HEK293 (cell line): ENCODE measurements around the gene OPRM1.

Experiments used
- CTCF ChIA-PET: fragments of 350-600 bp; formaldehyde crosslinking; extraction: SDS; loops from one replicate; lab custom pipeline; 2021; ENCODE audit warnings: antibody characterized with exemption; lab: Yijun Ruan, JAX
- POLR2A ChIA-PET: fragments of 300-600 bp; formaldehyde crosslinking; extraction: SDS; loops from one replicate; lab custom pipeline; 2020; ENCODE audit warnings: antibody characterized with exemption, inconsistent platforms; lab: Yijun Ruan, JAX
- H3K27ac ChIP-seq: fragments of 200-500 bp; sonication (Bioruptor generic); 2 replicates; pipeline ENCODE4 v1.5.1; 2014; ENCODE audit warnings: low read depth, low read length, control low read depth, inconsistent platforms; ENCODE audit errors: extremely low read depth
- H3K36me3 ChIP-seq, 2 experiments: fragments of 200-500 bp in 1 of 2; sonication (Bioruptor generic) in 1 of 2; 1 replicate in 1 of 2; 2 replicates in 1 of 2; pipeline ENCODE4 v1.5.1; 2014 to 2017; ENCODE audit warnings: inconsistent platforms in 2 of 2, low read length in 2 of 2; ENCODE audit not compliant: control insufficient read depth in 2 of 2, insufficient read depth in 1 of 2
- H3K4me1 ChIP-seq: fragments of 200-500 bp; sonication (Bioruptor generic); 2 replicates; pipeline ENCODE4 v1.5.1; 2014; ENCODE audit warnings: mild to moderate bottlenecking, low read length, inconsistent platforms; ENCODE audit not compliant: control insufficient read depth, insufficient read depth
- H3K4me3 ChIP-seq: 2 replicates; pipeline ENCODE4 v1.5.1; 2011; ENCODE audit warnings: low read depth, mild to moderate bottlenecking, control low read depth, low read length, moderate library complexity
- H3K9me3 ChIP-seq: fragments of 200-500 bp; sonication (Bioruptor generic); 2 replicates; pipeline ENCODE4 v1.5.1; 2014; ENCODE audit warnings: low read depth, low read length, inconsistent platforms; ENCODE audit not compliant: control insufficient read depth, insufficient read depth
- BCL11B ChIP-seq: fragments of 450-650 bp; formaldehyde crosslinking; IDR thresholded peaks from 2 replicates; pipeline ENCODE4 v1.5.1; 2016; ENCODE audit warnings: low read depth, missing biosample characterization, missing genetic modification characterization
- FEZF1 ChIP-seq: fragments of 450-650 bp; formaldehyde crosslinking; IDR thresholded peaks from 2 replicates; pipeline ENCODE4 v1.5.1; 2016; ENCODE audit warnings: missing biosample characterization, missing genetic modification characterization
- GLIS1 ChIP-seq: fragments of 450-650 bp; formaldehyde crosslinking; IDR thresholded peaks from 2 replicates; pipeline ENCODE4 v1.5.1; 2016; ENCODE audit warnings: missing biosample characterization, missing genetic modification characterization
- GLIS2 ChIP-seq: fragments of 450-650 bp; formaldehyde crosslinking; IDR thresholded peaks from 2 replicates; pipeline ENCODE4 v1.5.1; 2016; ENCODE audit warnings: missing biosample characterization, missing genetic modification characterization
- HOXD13 ChIP-seq: sonication (generic); formaldehyde crosslinking; IDR thresholded peaks from 2 replicates; pipeline ENCODE4 v1.8.0; 2022; ENCODE audit warnings: missing genetic modification reagents, borderline replicate concordance
- KLF17 ChIP-seq: fragments of 450-650 bp; formaldehyde crosslinking; IDR thresholded peaks from 2 replicates; pipeline ENCODE4 v1.5.1; 2016; ENCODE audit warnings: missing biosample characterization, missing genetic modification characterization
- PRDM6 ChIP-seq: fragments of 450-650 bp; formaldehyde crosslinking; IDR thresholded peaks from 2 replicates; pipeline ENCODE4 v1.5.1; 2017; ENCODE audit warnings: missing biosample characterization, missing genetic modification characterization
- WT1 ChIP-seq: fragments of 450-650 bp; formaldehyde crosslinking; IDR thresholded peaks from 2 replicates; pipeline ENCODE4 v1.5.1; 2016; ENCODE audit warnings: missing biosample characterization, missing genetic modification characterization
- ZBTB11 ChIP-seq: fragments of 450-650 bp; formaldehyde crosslinking; conservative IDR thresholded peaks from 2 replicates; pipeline ENCODE4 v1.5.1; 2016; ENCODE audit warnings: low read depth, missing biosample characterization, missing genetic modification characterization
- ZEB2 ChIP-seq: fragments of 450-650 bp; formaldehyde crosslinking; IDR thresholded peaks from 2 replicates; pipeline ENCODE4 v1.5.1; 2016; ENCODE audit warnings: missing biosample characterization, missing genetic modification characterization
- ZIC2 ChIP-seq: fragments of 450-650 bp; formaldehyde crosslinking; IDR thresholded peaks from 2 replicates; pipeline ENCODE4 v1.5.1; 2016; ENCODE audit warnings: missing biosample characterization, missing genetic modification characterization
- ZNF112 ChIP-seq: fragments of 450-650 bp; formaldehyde crosslinking; IDR thresholded peaks from 2 replicates; pipeline ENCODE4 v1.5.0; 2017; ENCODE audit warnings: missing biosample characterization, missing genetic modification characterization
- ZNF121 ChIP-seq: fragments of 450-650 bp; formaldehyde crosslinking; IDR thresholded peaks from 2 replicates; pipeline ENCODE4 v1.5.1; 2016; ENCODE audit warnings: missing biosample characterization, missing genetic modification characterization
- ZNF140 ChIP-seq: fragments of 450-650 bp; formaldehyde crosslinking; IDR thresholded peaks from 2 replicates; pipeline ENCODE4 v1.5.1; 2016; ENCODE audit warnings: missing biosample characterization, missing genetic modification characterization
- ZNF146 ChIP-seq: fragments of 450-650 bp; formaldehyde crosslinking; IDR thresholded peaks from 2 replicates; pipeline ENCODE4 v1.5.1; 2016; ENCODE audit warnings: missing biosample characterization, missing genetic modification characterization
- ZNF157 ChIP-seq: fragments of 450-650 bp; formaldehyde crosslinking; IDR thresholded peaks from 2 replicates; pipeline ENCODE4 v1.5.1; 2016; ENCODE audit warnings: missing biosample characterization, missing genetic modification characterization
- ZNF202 ChIP-seq: fragments of 450-650 bp; formaldehyde crosslinking; IDR thresholded peaks from 2 replicates; pipeline ENCODE4 v1.5.1; 2016; ENCODE audit warnings: missing biosample characterization, missing genetic modification characterization, borderline replicate concordance
- ZNF274 ChIP-seq, 2 experiments: fragments of 200-500 bp in 1 of 2; fragments of 450-650 bp in 1 of 2; sonication (Bioruptor generic) in 1 of 2; formaldehyde crosslinking in 1 of 2; IDR thresholded peaks; 2 replicates each; pipeline versions ENCODE4 v1.5.1 to v1.6.1; 2014 to 2016; ENCODE audit warnings: borderline replicate concordance in 1 of 2, inconsistent platforms in 1 of 2, low read length in 1 of 2, missing biosample characterization in 1 of 2, missing genetic modification characterization in 1 of 2
- ZNF324 ChIP-seq: fragments of 450-650 bp; formaldehyde crosslinking; IDR thresholded peaks from 2 replicates; pipeline ENCODE4 v1.5.1; 2016; ENCODE audit warnings: missing biosample characterization, missing genetic modification characterization
- ZNF362 ChIP-seq: fragments of 450-650 bp; formaldehyde crosslinking; IDR thresholded peaks from 2 replicates; pipeline ENCODE4 v1.5.1; 2016; ENCODE audit warnings: missing biosample characterization, missing genetic modification characterization
- ZNF37A ChIP-seq: fragments of 450-650 bp; IDR thresholded peaks from 2 replicates; pipeline ENCODE4 v1.5.1; 2018; ENCODE audit warnings: missing biosample characterization, missing genetic modification characterization
- ZNF394 ChIP-seq: fragments of 450-650 bp; formaldehyde crosslinking; IDR thresholded peaks from 2 replicates; pipeline ENCODE4 v1.5.1; 2016; ENCODE audit warnings: missing biosample characterization, missing genetic modification characterization, mild to moderate bottlenecking, moderate library complexity, borderline replicate concordance
- ZNF423 ChIP-seq: fragments of 450-650 bp; formaldehyde crosslinking; IDR thresholded peaks from 2 replicates; pipeline ENCODE4 v1.5.1; 2016; ENCODE audit warnings: missing biosample characterization, missing genetic modification characterization
- ZNF426 ChIP-seq: fragments of 450-650 bp; formaldehyde crosslinking; IDR thresholded peaks from 2 replicates; pipeline ENCODE4 v1.5.1; 2017; ENCODE audit warnings: missing biosample characterization, missing genetic modification characterization, mild to moderate bottlenecking, inconsistent platforms, moderate library complexity
- ZNF433 ChIP-seq: fragments of 450-650 bp; formaldehyde crosslinking; IDR thresholded peaks from 2 replicates; pipeline ENCODE4 v1.5.1; 2016; ENCODE audit warnings: missing biosample characterization, missing genetic modification characterization, low read depth
- ZNF660 ChIP-seq: fragments of 450-650 bp; IDR thresholded peaks from 2 replicates; pipeline ENCODE4 v1.5.1; 2018; ENCODE audit warnings: missing biosample characterization, mild to moderate bottlenecking, missing genetic modification characterization
- ZNF747 ChIP-seq: fragments of 450-650 bp; formaldehyde crosslinking; IDR thresholded peaks from 2 replicates; pipeline ENCODE4 v1.5.1; 2016; ENCODE audit warnings: missing biosample characterization, missing genetic modification characterization
- ZNF76 ChIP-seq: fragments of 450-650 bp; formaldehyde crosslinking; IDR thresholded peaks from 2 replicates; pipeline ENCODE4; 2016; ENCODE audit warnings: low read depth, missing biosample characterization, missing genetic modification characterization, borderline replicate concordance
- ZNF843 ChIP-seq: fragments of 450-650 bp; formaldehyde crosslinking; IDR thresholded peaks from 2 replicates; pipeline ENCODE4 v1.5.1; 2016; ENCODE audit warnings: missing biosample characterization, missing genetic modification characterization

OPRM1 gene

GRCh38 chr6:154167126-154167525, 128.1 kb downstream of the OPRM1 start:
- Histone ChIP-seq H3K4me1 (no peaks in the 10 kb centered on the region), H3K4me3 (no peak overlapping the region), H3K36me3 (no peaks in the 10 kb centered on the region), H3K27ac (no peak overlapping the region), H3K9me3 (no peaks in the 10 kb centered on the region)
- ChIA-PET POLR2A (no interaction called here), CTCF (interaction anchor here (0.6 kb wide), 1 partner anchor 947 kb away, joined by 3 read pairs; no protein-coding TSS in a partner anchor)
- TF ChIP-seq ZNF747 (tag by site-specific recombination) (no peak), ZNF843 (no peak), GLIS1 (tag by site-specific recombination) (no peak), ZNF362 (tag by site-specific recombination) (no peak), ZNF660 (tag by site-specific recombination) (no peak), ZBTB11 (no peak), ZNF274 (IDR thresholded peaks at IDR 0.05; ENCODE audit: low read length) (no peak), ZNF274 (tag by site-specific recombination; IDR thresholded peaks at IDR 0.05; ENCODE audit: borderline replicate concordance) (no peak), ZNF76 (tag by site-specific recombination) (no peak), GLIS2 (tag by site-specific recombination) (no peak), BCL11B (tag by site-specific recombination) (no peak), ZNF423 (tag by site-specific recombination) (no peak), ZNF433 (tag by site-specific recombination) (no peak), ZNF140 (tag by site-specific recombination) (no peak), ZNF394 (tag by site-specific recombination) (no peak), FEZF1 (no peak), ZEB2 (tag by site-specific recombination) (no peak)

GRCh38 chr6:154169193-154169847, 130.3 kb downstream of the OPRM1 start:
- no peaks in the 10 kb centered on the region for H3K9me3 ChIP-seq
- CTCF ChIA-PET = interaction anchor here (0.9 to 1.2 kb wide), 2 partner anchors 15 kb away, joined by 3 to 5 read pairs; no protein-coding TSS in a partner anchor
- TF ChIP-seq ZIC2 (tag by site-specific recombination) = no peak
- no peak for TF ChIP-seq ZNF146 (tag by site-specific recombination)
- TF ChIP-seq ZNF37A = no peak
- TF ChIP-seq ZNF426 = no peak
- TF ChIP-seq ZNF121 = no peak
- TF ChIP-seq PRDM6 (tag by site-specific recombination) = no peak
- TF ChIP-seq KLF17 = no peak
- TF ChIP-seq WT1 (tag by site-specific recombination) = no peak
- TF ChIP-seq HOXD13 (CRISPR knock-in tag) = no peak
- no peak for TF ChIP-seq ZNF157 (tag by site-specific recombination)
- TF ChIP-seq ZNF112 (tag by site-specific recombination) = no peak
- no peak for TF ChIP-seq ZNF324 (tag by site-specific recombination)
- no peak for TF ChIP-seq ZNF202 (tag by site-specific recombination)
- TF ChIP-seq, all 188 proteins: peak for 0
- H3K4me3 ChIP-seq = no peak overlapping the region
- H3K27ac ChIP-seq = no peak overlapping the region
- POLR2A ChIA-PET = no interaction called here
- no peaks in the 10 kb centered on the region for H3K36me3 ChIP-seq
- H3K4me1 ChIP-seq = no peaks in the 10 kb centered on the region
